Measurements from ENCODE around the gene E2F2.

The E2F2 gene

GRCh38 chr1:23548704-23549143, 17.7 kb upstream of the E2F2 start:
- no peaks in the 10 kb centered on the region for H3K9me2 ChIP-seq (ENCODE audit: low read depth, low read length)
- no peaks in the 10 kb centered on the region for H3K36me3 ChIP-seq (ENCODE audit: insufficient read depth, low read length)
- TF ChIP-seq CTCF (IDR thresholded peaks at IDR 0.05; ENCODE audit: low read length) = no peak
- no peak for TF ChIP-seq EZH2 (IDR thresholded peaks at IDR 0.05; ENCODE audit: borderline replicate concordance, low read length)
- H3K27ac ChIP-seq (ENCODE audit: low read depth, low read length, poor library complexity, severe bottlenecking) = peak overlapping the region; percentile 73
- no peaks in the 10 kb centered on the region for H3K9me3 ChIP-seq (ENCODE audit: low read length)
- no peaks in the 10 kb centered on the region for H3K27me3 ChIP-seq (ENCODE audit: insufficient read depth, low read length)
- H3F3A ChIP-seq (ENCODE audit: insufficient read depth, low read length) = no peaks in the 10 kb centered on the region
- no peak overlapping the region for H3K4me3 ChIP-seq (ENCODE audit: low read depth, low read length, poor library complexity, severe bottlenecking)
- H2AFZ ChIP-seq (ENCODE audit: low read length) = no peak overlapping the region
- no peak overlapping the region; the same call in 1 of the 2 replicates for H3K9ac ChIP-seq (ENCODE audit: low read length)
- peaks cover 73% of the 10 kb centered on the region for H3K4me1 ChIP-seq (ENCODE audit: insufficient read depth, low read length, severe bottlenecking)
- no peaks in the 10 kb centered on the region for H4K20me1 ChIP-seq (ENCODE audit: insufficient read depth, low read length)
- no peak overlapping the region; the same call in 1 of the 2 replicates for H3K4me2 ChIP-seq (ENCODE audit: low read length)
- no peaks in the 10 kb centered on the region for H3K79me2 ChIP-seq (ENCODE audit: insufficient read depth, low read length)

GRCh38 chr1:23546897-23547584, 16.0 kb upstream of the E2F2 start:
- Histone ChIP-seq H3K9me2 (ENCODE audit: low read depth, low read length) (no peaks in the 10 kb centered on the region), H3F3A (ENCODE audit: insufficient read depth, low read length) (no peaks in the 10 kb centered on the region), H3K36me3 (ENCODE audit: insufficient read depth, low read length) (no peaks in the 10 kb centered on the region), H3K4me1 (ENCODE audit: insufficient read depth, low read length, severe bottlenecking) (peaks cover 61% of the 10 kb centered on the region), H4K20me1 (ENCODE audit: insufficient read depth, low read length) (no peaks in the 10 kb centered on the region), H3K9me3 (ENCODE audit: low read length) (no peaks in the 10 kb centered on the region), H3K79me2 (ENCODE audit: insufficient read depth, low read length) (no peaks in the 10 kb centered on the region), H3K27ac (ENCODE audit: low read depth, low read length, poor library complexity, severe bottlenecking) (peak overlapping the region; percentile 73), H3K4me3 (ENCODE audit: low read depth, low read length, poor library complexity, severe bottlenecking) (no peak overlapping the region), H3K27me3 (ENCODE audit: insufficient read depth, low read length) (no peaks in the 10 kb centered on the region), H3K4me2 (ENCODE audit: low read length) (no peak overlapping the region), H2AFZ (ENCODE audit: low read length) (no peak overlapping the region), H3K9ac (ENCODE audit: low read length) (no peak overlapping the region)
- no peak for TF ChIP-seq EZH2 (IDR thresholded peaks at IDR 0.05; ENCODE audit: borderline replicate concordance, low read length)

GRCh38 chr1:23545851-23546250, 14.8 kb upstream of the E2F2 start:
- Histone ChIP-seq H3K4me1 (ENCODE audit: insufficient read depth, low read length, severe bottlenecking) (peaks cover 49% of the 10 kb centered on the region), H3K27me3 (ENCODE audit: insufficient read depth, low read length) (no peaks in the 10 kb centered on the region), H3K9ac (ENCODE audit: low read length) (no peak overlapping the region), H3F3A (ENCODE audit: insufficient read depth, low read length) (no peaks in the 10 kb centered on the region), H3K9me3 (ENCODE audit: low read length) (no peaks in the 10 kb centered on the region), H3K36me3 (ENCODE audit: insufficient read depth, low read length) (no peaks in the 10 kb centered on the region), H3K27ac (ENCODE audit: low read depth, low read length, poor library complexity, severe bottlenecking) (peak overlapping the region; percentile 32), H2AFZ (ENCODE audit: low read length) (no peak overlapping the region), H3K4me2 (ENCODE audit: low read length) (no peak overlapping the region), H3K4me3 (ENCODE audit: low read depth, low read length, poor library complexity, severe bottlenecking) (no peak overlapping the region), H3K79me2 (ENCODE audit: insufficient read depth, low read length) (no peaks in the 10 kb centered on the region), H3K9me2 (ENCODE audit: low read depth, low read length) (no peaks in the 10 kb centered on the region), H4K20me1 (ENCODE audit: insufficient read depth, low read length) (no peaks in the 10 kb centered on the region)
- TF ChIP-seq CTCF (IDR thresholded peaks at IDR 0.05; ENCODE audit: low read length) (no peak), EZH2 (IDR thresholded peaks at IDR 0.05; ENCODE audit: borderline replicate concordance, low read length) (no peak)
